Measurements from ENCODE around the gene CHCHD4. TPM values are rescaled to one million over a fixed set of nuclear protein-coding genes. Genes with fewer than 3 reads are reported as not detected.

CHCHD4 gene
- polyA plus RNA-seq, 3 donors, result 6.5 to 13.8 (median 13.6) TPM

DNA sequence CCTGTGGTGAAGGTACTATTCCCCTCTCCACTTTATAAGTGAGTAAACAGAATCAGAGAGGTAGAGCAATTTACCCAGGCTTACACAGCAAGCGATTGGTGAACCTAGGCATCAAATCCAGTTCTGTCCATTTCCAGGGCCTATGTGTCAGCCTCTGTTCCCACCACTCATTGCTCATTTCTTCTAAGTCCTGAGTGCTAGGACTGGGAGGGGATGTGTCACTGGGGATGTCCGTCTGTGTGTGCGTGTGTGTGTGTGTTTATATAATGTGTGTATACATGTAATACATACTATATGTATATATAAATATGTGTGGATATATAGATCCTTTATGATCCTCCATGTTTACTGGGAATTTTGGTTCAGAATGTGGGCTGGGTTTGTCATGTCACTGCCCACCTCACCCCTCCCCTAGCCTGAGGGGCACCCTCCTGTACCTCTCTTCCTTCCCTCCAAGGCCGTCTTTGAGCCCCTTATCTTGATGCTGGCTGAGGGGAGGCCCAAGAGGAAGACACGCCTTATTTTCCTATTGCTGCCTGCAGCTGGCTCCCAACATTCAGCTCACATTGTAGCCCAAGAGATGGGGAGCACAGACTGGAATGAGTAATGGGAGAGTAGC, 2.3 kb upstream of the CHCHD4 start:
- H3K9me3 ChIP-seq (replicated peaks in 1 of 2; ENCODE audit: control insufficient read depth in 1 of 2, insufficient read depth in 1 of 2, low read length in 2 of 2), result no peaks in the 10 kb centered on the region
- H3K4me3 Mint-ChIP-seq, result no peak overlapping the region
- peak overlapping the region in 1 of 3 experiments; percentile 90 for H3K4me3 ChIP-seq (replicated peaks in 1 of 3; ENCODE audit: low read depth in 2 of 3, low read length in 3 of 3)
- H3K36me3 Mint-ChIP-seq, result peaks cover 46 to 56% of the 10 kb centered on the region in 2 donors
- H3K79me2 ChIP-seq (ENCODE audit: insufficient read depth, low read length), result peaks cover 61% of the 10 kb centered on the region
- H2AFZ ChIP-seq (ENCODE audit: insufficient read depth, low read depth, low read length, poor library complexity, severe bottlenecking), result no peak overlapping the region
- peak overlapping the region; percentile 82 for H3K4me2 ChIP-seq (replicated peaks; ENCODE audit: extremely low read depth, low read length, poor library complexity, severe bottlenecking)
- peak overlapping the region in 4 of 7 donors; percentile 6 to 94 (median 50) for H3K27ac Mint-ChIP-seq
- H3K27me3 Mint-ChIP-seq (ENCODE audit: low read depth in 3 of 3), result peaks cover 0 to 2% (median 1%) of the 10 kb centered on the region in 3 donors
- no peak for TF ChIP-seq CTCF (IDR thresholded peaks at IDR 0.05)
- intact Hi-C loops (cut with micrococcal nuclease), result loop anchor here in 1 of 2 donors (2.0 to 10.0 kb wide), 3 partner anchors 20 to 938 kb away; partner anchors contain the start of gene MRPS25
- DNase-seq, result peak in 1 of 3 donors; percentile 31
- H3K4me1 Mint-ChIP-seq, result peaks cover 44% of the 10 kb centered on the region
- no peaks in the 10 kb centered on the region for H3K27me3 ChIP-seq (ENCODE audit: control insufficient read depth in 2 of 2, insufficient read depth in 2 of 2, low read length in 2 of 2)
- no peak overlapping the region for H3K9ac ChIP-seq (ENCODE audit: insufficient read depth, low read length, poor library complexity, severe bottlenecking)
- H3K4me1 ChIP-seq (ENCODE audit: control insufficient read depth in 1 of 2, insufficient read depth in 2 of 2, low read length in 2 of 2), result peaks cover 24 to 29% of the 10 kb centered on the region in 2 donors
- peaks cover 29 to 55% of the 10 kb centered on the region in 2 donors for H3K36me3 ChIP-seq (replicated peaks in 1 of 2; ENCODE audit: control insufficient read depth in 1 of 2, insufficient read depth in 2 of 2, low read length in 2 of 2)
- WGBS (ENCODE audit: insufficient coverage), result no CpG with 5 or more reads among the region's 5 CpGs
- H4K20me1 ChIP-seq (ENCODE audit: insufficient read depth, low read length), result peaks cover 60% of the 10 kb centered on the region
- H3K9me3 Mint-ChIP-seq, result no peaks in the 10 kb centered on the region
- peak overlapping the region in 1 of 2 donors; percentile 91 for H3K27ac ChIP-seq (ENCODE audit: low read depth in 1 of 2, low read length in 2 of 2)

DNA sequence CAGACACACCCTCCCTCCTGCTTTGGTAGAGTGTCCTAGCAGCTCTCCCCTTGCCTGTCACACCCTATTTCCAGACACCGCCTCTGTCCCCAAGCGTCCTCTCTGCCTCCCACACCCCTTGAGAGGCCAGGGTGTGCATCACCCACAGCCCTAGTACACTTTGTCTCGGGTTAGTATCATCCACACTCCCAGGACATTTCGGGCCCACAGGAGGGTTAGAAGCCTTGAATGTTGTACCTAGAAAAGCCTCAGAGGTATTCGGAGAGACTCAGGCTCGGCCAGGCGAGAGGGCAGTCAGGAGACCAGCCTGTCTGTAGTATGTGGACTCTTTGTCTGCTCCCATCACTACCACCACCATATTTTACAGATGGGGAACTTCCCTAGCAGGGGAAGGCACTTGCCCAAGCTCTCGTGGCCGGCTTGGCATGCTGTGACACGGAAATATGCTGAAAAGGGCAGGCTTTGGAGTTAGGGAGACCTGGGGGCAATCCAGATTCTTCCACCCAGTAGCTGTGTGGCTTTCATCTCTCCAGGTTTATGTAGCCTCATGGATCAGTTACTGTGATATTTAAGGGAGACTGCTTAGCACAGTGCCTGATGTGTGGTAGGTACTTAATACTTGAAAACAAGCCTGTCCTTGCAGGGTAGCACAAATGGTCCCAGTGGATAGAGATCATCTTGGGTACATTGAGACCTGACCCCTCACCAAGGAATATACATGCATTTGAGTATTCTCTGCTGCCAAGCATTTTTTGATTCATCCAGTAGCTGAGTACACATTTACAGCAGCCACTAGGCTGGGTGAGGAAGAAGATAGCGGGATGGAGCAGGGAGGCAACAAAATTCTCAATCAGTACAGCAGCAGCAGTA, 1.6 kb upstream of the CHCHD4 start:
- 90% methylated on average over 2 of the region's 11 CpGs for WGBS (ENCODE audit: insufficient coverage)

More for the DNA sequence above, 1.6 kb upstream of the CHCHD4 start:
- Mint-ChIP-seq H3K4me3 (peak overlapping the region; percentile 96), H3K27me3 (ENCODE audit: low read depth in 3 of 3) (peaks cover 0 to 2% (median 1%) of the 10 kb centered on the region in 3 donors), H3K4me1 (peaks cover 44% of the 10 kb centered on the region), H3K27ac (peak overlapping the region; percentile 89 to 99 (median 96)), H3K36me3 (peaks cover 45 to 55% of the 10 kb centered on the region in 2 donors), H3K9me3 (no peaks in the 10 kb centered on the region)
- no peaks in the 10 kb centered on the region for H3K9me3 ChIP-seq (replicated peaks in 1 of 2; ENCODE audit: control insufficient read depth in 1 of 2, insufficient read depth in 1 of 2, low read length in 2 of 2)
- H3K27me3 ChIP-seq (ENCODE audit: control insufficient read depth in 2 of 2, insufficient read depth in 2 of 2, low read length in 2 of 2), result no peaks in the 10 kb centered on the region
- peaks cover 21 to 55% of the 10 kb centered on the region in 2 donors for H3K36me3 ChIP-seq (replicated peaks in 1 of 2; ENCODE audit: control insufficient read depth in 1 of 2, insufficient read depth in 2 of 2, low read length in 2 of 2)
- H2AFZ ChIP-seq (ENCODE audit: insufficient read depth, low read depth, low read length, poor library complexity, severe bottlenecking), result no peak overlapping the region
- peak in 2 of 3 donors; percentile 12 to 35 for DNase-seq
- H3K4me1 ChIP-seq (ENCODE audit: control insufficient read depth in 1 of 2, insufficient read depth in 2 of 2, low read length in 2 of 2), result peaks cover 24 to 29% of the 10 kb centered on the region in 2 donors
- peaks cover 61% of the 10 kb centered on the region for H3K79me2 ChIP-seq (ENCODE audit: insufficient read depth, low read length)
- H3K4me3 ChIP-seq (replicated peaks in 1 of 3; ENCODE audit: low read depth in 2 of 3, low read length in 3 of 3), result peak overlapping the region; percentile 67 to 97 (median 90)
- no peak for TF ChIP-seq CTCF (IDR thresholded peaks at IDR 0.05)
- peaks cover 60% of the 10 kb centered on the region for H4K20me1 ChIP-seq (ENCODE audit: insufficient read depth, low read length)
- intact Hi-C loops (cut with micrococcal nuclease), result loop anchor here in 1 of 2 donors (2.0 to 10.0 kb wide), 3 partner anchors 21 to 939 kb away; partner anchors contain the start of gene MRPS25
- H3K27ac ChIP-seq (ENCODE audit: low read depth in 1 of 2, low read length in 2 of 2), result peak overlapping the region; percentile 87 to 91
- peak overlapping the region; percentile 93 for H3K9ac ChIP-seq (ENCODE audit: insufficient read depth, low read length, poor library complexity, severe bottlenecking)
- peak overlapping the region; percentile 82 for H3K4me2 ChIP-seq (replicated peaks; ENCODE audit: extremely low read depth, low read length, poor library complexity, severe bottlenecking)
